SU-DHL-6 (cell line): ENCODE data around the gene CERK.

Source experiments
- EZH2phosphoT487 ChIP-seq: fragments of 200-600 bp; sonication (generic), shearing (Covaris generic); conservative IDR thresholded peaks from 2 replicates; pipeline ENCODE4 v1.6.1; 2018; ENCODE audit warnings: mild to moderate bottlenecking, antibody characterized with exemption, low read length, moderate library complexity, mixed read lengths
- TF ChIP-seq, protein P1 (sequence below): fragments of 200-600 bp; sonication (generic); IDR thresholded peaks from one replicate; pipeline ENCODE4 v1.5.1; 2017; ENCODE audit warnings: antibody characterized with exemption, mild to moderate bottlenecking, low read length, moderate library complexity; ENCODE audit not compliant: insufficient read depth, poor library complexity, severe bottlenecking

GRCh38 chr22:46703996-46704370 is 34.1 kb downstream of the CERK start:
- TF ChIP-seq, protein P1, sequence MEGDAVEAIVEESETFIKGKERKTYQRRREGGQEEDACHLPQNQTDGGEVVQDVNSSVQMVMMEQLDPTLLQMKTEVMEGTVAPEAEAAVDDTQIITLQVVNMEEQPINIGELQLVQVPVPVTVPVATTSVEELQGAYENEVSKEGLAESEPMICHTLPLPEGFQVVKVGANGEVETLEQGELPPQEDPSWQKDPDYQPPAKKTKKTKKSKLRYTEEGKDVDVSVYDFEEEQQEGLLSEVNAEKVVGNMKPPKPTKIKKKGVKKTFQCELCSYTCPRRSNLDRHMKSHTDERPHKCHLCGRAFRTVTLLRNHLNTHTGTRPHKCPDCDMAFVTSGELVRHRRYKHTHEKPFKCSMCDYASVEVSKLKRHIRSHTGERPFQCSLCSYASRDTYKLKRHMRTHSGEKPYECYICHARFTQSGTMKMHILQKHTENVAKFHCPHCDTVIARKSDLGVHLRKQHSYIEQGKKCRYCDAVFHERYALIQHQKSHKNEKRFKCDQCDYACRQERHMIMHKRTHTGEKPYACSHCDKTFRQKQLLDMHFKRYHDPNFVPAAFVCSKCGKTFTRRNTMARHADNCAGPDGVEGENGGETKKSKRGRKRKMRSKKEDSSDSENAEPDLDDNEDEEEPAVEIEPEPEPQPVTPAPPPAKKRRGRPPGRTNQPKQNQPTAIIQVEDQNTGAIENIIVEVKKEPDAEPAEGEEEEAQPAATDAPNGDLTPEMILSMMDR: no peak
- no peak for TF ChIP-seq EZH2phosphoT487
